Activated naive CD8-positive, alpha-beta T cell (primary cell): ENCODE measurements around the gene PTX4.

Experiments used
- H3K27ac Mint-ChIP-seq: one replicate; pipeline ENCODE4 v1.8.0; 2021; ENCODE audit warnings: mixed read lengths
- H3K27me3 Mint-ChIP-seq: one replicate; pipeline ENCODE4 v1.8.0; 2021; ENCODE audit warnings: mixed read lengths
- H3K36me3 Mint-ChIP-seq: one replicate; pipeline ENCODE4 v1.8.0; 2021; ENCODE audit warnings: mixed read lengths
- H3K4me1 Mint-ChIP-seq: one replicate; pipeline ENCODE4 v1.8.0; 2021; ENCODE audit warnings: low read depth, mixed read lengths
- H3K4me3 Mint-ChIP-seq: one replicate; pipeline ENCODE4 v1.8.0; 2021; ENCODE audit warnings: mild to moderate bottlenecking, mixed read lengths
- H3K9me3 Mint-ChIP-seq: one replicate; pipeline ENCODE4 v1.8.0; 2021; ENCODE audit warnings: low read depth, mixed read lengths

PTX4 gene

GRCh38 chr16:1527836-1528811, 39.4 kb upstream of the PTX4 start:
- H3K4me1 Mint-ChIP-seq, result peaks cover 22% of the 10 kb centered on the region

DNA sequence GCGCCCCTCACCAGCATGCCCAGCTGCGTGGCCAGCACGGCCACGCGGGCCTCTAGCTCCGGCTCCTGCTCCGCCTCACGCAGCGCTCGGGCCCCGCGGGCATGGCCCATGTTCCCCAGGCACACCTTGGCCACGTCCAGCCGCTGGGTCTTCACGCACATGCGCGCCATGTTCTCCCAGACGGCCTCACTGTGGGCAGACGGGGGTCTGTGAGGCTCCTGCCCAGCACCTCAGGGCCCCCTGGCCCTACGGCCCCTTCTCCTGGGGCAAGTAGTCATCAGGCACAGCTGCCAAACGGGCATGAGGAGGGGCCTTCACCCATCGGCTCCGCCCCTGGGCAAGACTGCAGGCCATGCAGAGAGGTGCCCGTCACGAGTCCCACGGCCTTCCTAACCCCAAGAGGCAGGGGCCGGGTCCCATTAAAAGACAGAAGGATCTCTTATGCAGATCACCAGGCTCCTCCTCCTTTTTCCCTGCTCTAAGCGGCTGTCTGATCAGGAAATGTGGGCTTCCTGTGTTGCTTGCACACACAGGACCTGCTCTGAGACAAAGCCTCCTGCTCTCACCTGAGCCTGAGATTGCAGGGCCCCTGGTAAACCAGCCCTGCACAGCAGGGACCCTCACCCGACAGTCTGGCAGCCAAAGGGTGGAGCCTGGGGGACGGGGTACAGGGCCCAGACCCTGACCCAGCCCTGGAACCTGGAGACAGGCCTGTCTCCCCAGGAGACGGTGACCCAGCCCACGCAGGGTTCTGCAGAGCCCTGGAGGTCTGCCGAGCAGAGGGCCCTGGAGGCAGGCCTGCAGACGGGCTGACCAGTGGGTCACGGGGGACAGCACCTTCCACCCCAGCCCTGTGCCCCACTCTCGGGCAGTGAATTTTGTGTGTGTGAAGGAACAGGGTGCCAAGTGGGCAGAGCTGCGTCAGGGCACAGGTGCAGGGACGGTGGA, 38.1 kb upstream of the PTX4 start:
- Mint-ChIP-seq H3K4me1 (peaks cover 22% of the 10 kb centered on the region), H3K4me3 (peak overlapping the region; percentile 59), H3K27me3 (no peaks in the 10 kb centered on the region), H3K27ac (peak overlapping the region; percentile 50), H3K36me3 (no peaks in the 10 kb centered on the region), H3K9me3 (no peaks in the 10 kb centered on the region)

More at GRCh38 chr16:1527836-1528811, 39.4 kb upstream of the PTX4 start:
- H3K4me3 Mint-ChIP-seq, result no peak overlapping the region
- H3K27me3 Mint-ChIP-seq, result no peaks in the 10 kb centered on the region
- no peaks in the 10 kb centered on the region for H3K36me3 Mint-ChIP-seq
- no peaks in the 10 kb centered on the region for H3K9me3 Mint-ChIP-seq
- no peak overlapping the region for H3K27ac Mint-ChIP-seq

DNA sequence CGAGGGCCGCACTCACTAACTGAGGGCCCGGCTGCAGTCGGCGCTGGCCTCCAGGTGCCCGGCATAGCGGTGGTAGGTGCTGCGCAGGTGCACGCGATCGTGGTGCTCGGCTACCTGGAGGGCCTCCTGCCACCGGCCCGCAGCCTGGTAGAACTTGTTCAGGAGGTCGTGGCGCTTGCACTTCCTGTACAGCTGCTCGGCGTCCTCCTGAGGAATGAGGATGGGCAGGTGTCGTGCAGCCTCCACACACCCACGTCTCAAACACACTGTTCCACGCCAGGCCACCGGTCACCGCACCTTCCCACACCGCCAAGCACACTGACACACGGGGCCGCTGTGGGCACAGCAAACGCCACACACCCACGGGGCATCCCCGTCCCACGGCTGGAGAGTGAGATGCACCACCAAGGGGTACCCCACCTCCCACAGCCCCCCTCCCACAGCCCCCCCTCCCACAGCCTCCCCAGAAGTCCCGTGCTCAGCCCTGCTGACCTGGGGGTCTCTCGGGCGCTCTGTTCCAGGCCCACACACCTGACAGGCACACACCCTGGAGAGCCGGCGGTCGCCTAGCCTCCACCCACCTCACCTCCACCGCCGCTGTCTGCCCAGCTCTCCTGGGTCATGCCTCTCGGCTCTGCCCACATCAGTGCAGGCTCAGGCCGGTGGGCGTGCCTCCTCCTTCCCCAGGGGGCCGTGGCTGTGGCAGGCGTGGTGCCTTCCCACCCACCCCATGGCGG, 37.3 kb upstream of the PTX4 start:
- Mint-ChIP-seq H3K27ac (peak overlapping the region; percentile 50), H3K27me3 (no peaks in the 10 kb centered on the region), H3K4me1 (peaks cover 20% of the 10 kb centered on the region), H3K36me3 (no peaks in the 10 kb centered on the region), H3K4me3 (peak overlapping the region; percentile 82), H3K9me3 (no peaks in the 10 kb centered on the region)

GRCh38 chr16:1524366-1524765, 35.6 kb upstream of the PTX4 start:
- H3K27me3 Mint-ChIP-seq, result no peaks in the 10 kb centered on the region
- peaks cover 15% of the 10 kb centered on the region for H3K4me1 Mint-ChIP-seq
- no peaks in the 10 kb centered on the region for H3K9me3 Mint-ChIP-seq
- no peak overlapping the region for H3K4me3 Mint-ChIP-seq
- H3K27ac Mint-ChIP-seq, result no peak overlapping the region
- no peaks in the 10 kb centered on the region for H3K36me3 Mint-ChIP-seq

DNA sequence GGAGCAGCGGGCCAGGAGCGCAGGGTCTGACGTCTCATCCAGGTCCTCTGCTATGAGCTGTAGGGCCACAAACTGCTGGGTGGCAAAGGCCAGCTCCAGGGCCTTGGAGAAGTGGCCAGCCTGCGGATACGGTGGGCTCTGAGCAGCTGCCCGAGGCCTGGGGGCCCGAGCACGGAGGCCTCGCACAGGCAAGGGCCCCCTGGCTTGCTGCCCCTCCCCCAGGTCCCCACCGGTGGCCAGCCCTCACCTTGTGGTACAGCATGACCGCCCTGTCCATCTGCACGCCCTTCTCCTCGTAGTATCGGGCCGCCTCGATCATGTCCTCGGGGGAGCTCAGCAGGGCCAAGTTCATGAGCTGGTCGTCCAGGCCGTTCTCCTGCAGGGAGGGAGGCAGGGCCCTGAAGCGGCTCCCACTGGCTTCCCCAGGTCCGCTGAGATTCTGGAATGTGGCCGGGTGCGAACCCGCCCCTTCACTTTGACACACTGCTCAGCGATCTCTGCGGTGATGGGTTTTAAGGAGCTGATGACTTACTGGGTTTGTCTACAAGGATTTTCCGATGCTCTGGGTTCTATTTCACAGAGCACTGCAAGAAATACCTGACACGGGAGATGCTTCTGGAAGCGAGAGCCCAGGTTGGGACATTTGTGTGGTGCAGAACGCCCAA, 35.0 kb upstream of the PTX4 start:
- no peaks in the 10 kb centered on the region for H3K36me3 Mint-ChIP-seq
- no peaks in the 10 kb centered on the region for H3K9me3 Mint-ChIP-seq
- no peak overlapping the region for H3K4me3 Mint-ChIP-seq
- no peaks in the 10 kb centered on the region for H3K27me3 Mint-ChIP-seq
- no peak overlapping the region for H3K27ac Mint-ChIP-seq
- peaks cover 13% of the 10 kb centered on the region for H3K4me1 Mint-ChIP-seq

- no peak overlapping the region for H3K4me3 Mint-ChIP-seq
Measured at GRCh38 chr16:1520461-1520860, 31.7 kb upstream of the PTX4 start.

DNA sequence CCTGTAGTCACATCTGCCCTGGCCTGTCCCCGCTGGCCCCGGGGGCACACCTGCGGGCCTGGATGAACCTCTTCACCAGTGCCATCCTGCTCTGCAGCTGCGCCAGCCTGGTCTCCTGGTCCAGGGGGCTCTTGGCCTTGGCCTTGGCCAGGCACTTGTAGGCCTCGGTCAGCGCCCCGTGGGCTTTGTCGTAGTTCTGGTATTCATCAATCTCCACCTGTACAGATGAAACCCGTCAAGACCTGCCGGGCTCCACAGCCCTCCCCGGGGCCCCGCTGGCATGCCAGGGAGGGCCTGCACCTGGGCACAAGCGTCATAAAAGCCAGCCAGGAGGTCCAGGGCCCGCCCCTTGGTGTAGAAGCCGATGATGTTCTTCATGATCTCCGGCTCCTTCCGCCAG, 31.1 kb upstream of the PTX4 start:
- Mint-ChIP-seq H3K4me3 (no peak overlapping the region), H3K4me1 (no peaks in the 10 kb centered on the region), H3K27ac (no peak overlapping the region), H3K36me3 (peaks cover 2% of the 10 kb centered on the region), H3K27me3 (no peaks in the 10 kb centered on the region), H3K9me3 (no peaks in the 10 kb centered on the region)

More at GRCh38 chr16:1520461-1520860, 31.7 kb upstream of the PTX4 start:
- Mint-ChIP-seq H3K9me3 (no peaks in the 10 kb centered on the region), H3K27me3 (no peaks in the 10 kb centered on the region), H3K27ac (no peak overlapping the region), H3K4me1 (no peaks in the 10 kb centered on the region), H3K36me3 (no peaks in the 10 kb centered on the region)

GRCh38 chr16:1518626-1519135, 29.9 kb upstream of the PTX4 start:
- Mint-ChIP-seq H3K4me3 (no peak overlapping the region), H3K27me3 (no peaks in the 10 kb centered on the region), H3K36me3 (peaks cover 2% of the 10 kb centered on the region), H3K9me3 (no peaks in the 10 kb centered on the region), H3K4me1 (no peaks in the 10 kb centered on the region), H3K27ac (no peak overlapping the region)

DNA sequence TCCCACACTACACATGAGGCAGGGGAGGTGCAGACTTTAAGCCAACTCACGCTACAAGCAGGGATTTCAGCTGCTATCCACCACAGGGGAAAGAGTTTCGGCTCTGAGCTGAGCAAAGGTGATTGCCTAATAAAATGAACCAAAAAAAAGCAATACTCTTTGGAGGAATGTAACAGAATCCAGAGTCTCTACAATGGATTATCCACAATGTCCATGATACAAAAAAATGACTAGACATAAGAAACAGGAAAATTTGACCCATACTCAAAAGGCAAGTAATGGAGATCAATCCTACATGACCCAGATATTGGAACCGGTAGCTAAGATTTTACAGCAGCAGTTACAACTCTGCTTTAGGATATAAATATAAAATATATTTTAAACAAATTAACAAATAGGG, 25.8 kb upstream of the PTX4 start:
- Mint-ChIP-seq H3K9me3 (no peaks in the 10 kb centered on the region), H3K4me3 (no peak overlapping the region), H3K4me1 (no peaks in the 10 kb centered on the region), H3K27me3 (no peaks in the 10 kb centered on the region), H3K36me3 (peaks cover 2% of the 10 kb centered on the region), H3K27ac (no peak overlapping the region)

GRCh38 chr16:1512774-1513173, 24.0 kb upstream of the PTX4 start:
- Mint-ChIP-seq H3K9me3 (no peaks in the 10 kb centered on the region), H3K27ac (no peak overlapping the region), H3K4me3 (no peak overlapping the region), H3K4me1 (no peaks in the 10 kb centered on the region), H3K36me3 (peaks cover 2% of the 10 kb centered on the region), H3K27me3 (no peaks in the 10 kb centered on the region)

DNA sequence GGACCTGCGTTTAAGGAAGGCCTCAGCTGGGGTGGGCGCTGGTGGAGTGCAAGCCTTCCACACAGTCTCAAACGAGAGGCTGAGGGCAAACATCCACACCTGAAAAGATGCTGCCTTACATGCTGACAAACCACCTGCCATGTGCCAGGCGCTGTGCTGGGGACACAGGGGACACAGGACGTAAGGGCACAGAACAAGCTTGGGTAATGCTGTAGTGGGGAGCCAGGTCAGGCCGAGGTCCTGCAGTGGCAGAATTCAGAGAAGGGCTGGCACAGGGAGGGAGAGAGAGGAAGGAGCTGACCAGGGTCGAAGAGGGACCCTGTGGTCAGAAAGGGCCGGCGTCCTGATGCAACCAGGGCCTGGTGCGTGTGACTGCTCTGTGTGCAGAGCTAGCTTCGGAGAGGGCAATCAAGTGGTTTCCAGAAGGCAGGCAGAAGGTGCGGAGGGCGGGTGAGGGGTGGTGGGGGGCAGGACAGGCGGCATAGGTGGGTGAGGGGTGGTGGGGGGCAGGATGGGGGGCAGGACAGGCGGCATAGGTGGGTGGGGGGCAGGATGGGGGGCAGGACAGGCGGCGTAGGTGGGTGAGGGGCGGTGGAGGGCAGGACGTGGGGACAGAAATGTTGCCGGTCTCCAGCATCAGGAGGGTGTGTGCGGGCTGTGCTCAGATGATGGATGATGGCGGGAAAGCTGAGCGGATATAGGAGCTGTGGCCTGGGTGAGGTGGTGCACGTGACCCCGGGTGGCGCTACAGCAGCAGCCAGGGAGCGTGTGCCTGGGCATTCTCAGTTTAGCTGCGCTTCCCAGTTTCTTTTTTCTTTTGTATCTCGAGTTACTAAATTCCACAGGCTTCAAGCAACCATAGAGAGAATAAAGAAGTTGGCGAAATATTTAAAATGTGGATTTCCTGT, 23.2 kb upstream of the PTX4 start:
- no peak overlapping the region for H3K4me3 Mint-ChIP-seq
- H3K27me3 Mint-ChIP-seq, result no peaks in the 10 kb centered on the region
- peaks cover 2% of the 10 kb centered on the region for H3K36me3 Mint-ChIP-seq
- H3K9me3 Mint-ChIP-seq, result no peaks in the 10 kb centered on the region
- no peaks in the 10 kb centered on the region for H3K4me1 Mint-ChIP-seq
- no peak overlapping the region for H3K27ac Mint-ChIP-seq

DNA sequence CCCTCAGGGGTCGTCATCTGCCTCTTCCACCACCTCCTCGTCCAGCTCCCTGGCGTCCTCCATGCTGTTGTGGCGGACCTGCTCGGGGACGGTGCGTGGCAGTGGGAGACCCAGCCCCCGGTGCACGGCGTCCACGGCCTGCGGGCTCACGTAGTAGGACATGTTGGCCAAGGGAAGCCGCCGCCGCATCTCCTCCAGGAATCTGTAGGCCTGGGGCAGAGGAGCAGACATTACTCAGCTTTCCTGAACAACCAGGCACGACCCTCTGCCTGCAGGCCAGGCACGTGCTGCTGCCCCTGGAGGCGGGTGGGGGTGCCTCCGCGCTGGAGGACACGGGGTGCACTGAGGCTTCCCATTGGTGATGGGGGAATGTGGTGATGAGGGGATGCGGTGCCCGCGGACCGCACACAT, 22.2 kb upstream of the PTX4 start:
- H3K27ac Mint-ChIP-seq, result no peak overlapping the region
- H3K9me3 Mint-ChIP-seq, result no peaks in the 10 kb centered on the region
- H3K4me3 Mint-ChIP-seq, result no peak overlapping the region
- H3K27me3 Mint-ChIP-seq, result no peaks in the 10 kb centered on the region
- peaks cover 2% of the 10 kb centered on the region for H3K36me3 Mint-ChIP-seq
- no peaks in the 10 kb centered on the region for H3K4me1 Mint-ChIP-seq

GRCh38 chr16:1510272-1510671, 21.5 kb upstream of the PTX4 start:
- no peaks in the 10 kb centered on the region for H3K27me3 Mint-ChIP-seq
- H3K36me3 Mint-ChIP-seq, result peaks cover 2% of the 10 kb centered on the region
- H3K27ac Mint-ChIP-seq, result no peak overlapping the region
- no peak overlapping the region for H3K4me3 Mint-ChIP-seq
- no peaks in the 10 kb centered on the region for H3K4me1 Mint-ChIP-seq
- H3K9me3 Mint-ChIP-seq, result no peaks in the 10 kb centered on the region
